Middle frontal gyrus (tissue), 1 donor: Measurements from ENCODE around the gene DNAJC15.

Experiments
- DNase-seq: peaks from one replicate; pipeline ENCODE4 v3.0.0-alpha.2; 2015; ENCODE audit warnings: low spot score; ENCODE audit errors: extremely low spot score

Gene DNAJC15

GRCh38 chr13:43154156-43154651 lies 130.8 kb downstream of the DNAJC15 start:
- no peak for DNase-seq

- no peak for DNase-seq
Measured at GRCh38 chr13:43154839-43155238, 131.5 kb downstream of the DNAJC15 start.

- DNase-seq: no peak
Measured at GRCh38 chr13:43156916-43157315, 133.5 kb downstream of the DNAJC15 start.

GRCh38 chr13:43157796-43158195 lies 134.4 kb downstream of the DNAJC15 start:
- peak; percentile 22 for DNase-seq

- no peak for DNase-seq
Measured at GRCh38 chr13:43158516-43158915, 135.1 kb downstream of the DNAJC15 start.

DNA sequence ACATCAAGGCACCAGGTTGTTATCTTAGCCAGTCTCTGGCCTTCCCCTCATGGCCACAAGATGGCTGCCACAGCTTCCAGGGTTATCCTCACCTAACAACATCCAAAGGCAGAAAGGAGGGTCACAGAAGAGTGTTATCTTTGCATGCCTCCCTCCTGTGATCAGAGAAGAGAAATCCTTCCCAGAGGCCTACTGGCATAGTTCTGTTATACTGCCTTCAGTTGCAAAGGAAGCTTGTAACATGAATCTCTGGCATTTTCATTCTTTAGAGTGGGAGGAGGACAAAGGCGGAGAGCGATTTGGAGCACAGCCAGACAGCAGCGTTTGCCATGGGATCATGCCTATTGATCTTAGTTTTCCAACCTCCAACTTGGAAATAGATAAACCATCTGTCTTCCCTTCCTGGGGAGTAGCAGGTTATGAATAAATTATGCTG lies 135.7 kb downstream of the DNAJC15 start:
- DNase-seq: no peak
